ENCODE data around the gene HAUS1. TPM values are rescaled to one million over a fixed set of nuclear protein-coding genes. Genes with fewer than 3 reads are reported as not detected.
A peak's percentile ranks its signal among the peaks of the same experiment; 100 is the strongest.

HAUS1 gene
- polyA plus RNA-seq, 3 donors = 12.1 to 50.4 (median 34.6) TPM

GRCh38 chr18:46061387-46061786, 42.8 kb upstream of the HAUS1 start:
- Mint-ChIP-seq H3K36me3 (peaks cover 4 to 23% of the 10 kb centered on the region in 2 donors), H3K4me1 (peaks cover 39% of the 10 kb centered on the region), H3K9me3 (no peaks in the 10 kb centered on the region), H3K4me3 (no peak overlapping the region), H3K27ac (peak overlapping the region in 4 of 7 donors; percentile 0 to 72 (median 16)), H3K27me3 (ENCODE audit: low read depth in 3 of 3) (peaks cover 0 to 1% (median 0%) of the 10 kb centered on the region in 3 donors)
- WGBS (ENCODE audit: insufficient coverage) = 75% methylated on average over 2 of the region's 3 CpGs
- Histone ChIP-seq H3K4me2 (replicated peaks; ENCODE audit: extremely low read depth, low read length, poor library complexity, severe bottlenecking) (no peak overlapping the region), H3K27ac (ENCODE audit: low read depth in 1 of 2, low read length in 2 of 2) (peak overlapping the region in 1 of 2 donors; percentile 36), H3K9me3 (replicated peaks in 1 of 2; ENCODE audit: control insufficient read depth in 1 of 2, insufficient read depth in 1 of 2, low read length in 2 of 2) (no peaks in the 10 kb centered on the region), H3K4me1 (ENCODE audit: control insufficient read depth in 1 of 2, insufficient read depth in 2 of 2, low read length in 2 of 2) (peaks cover 7 to 13% of the 10 kb centered on the region in 2 donors), H3K9ac (ENCODE audit: insufficient read depth, low read length, poor library complexity, severe bottlenecking) (no peak overlapping the region), H3K79me2 (ENCODE audit: insufficient read depth, low read length) (peaks cover 93% of the 10 kb centered on the region), H3K4me3 (replicated peaks in 1 of 3; ENCODE audit: low read depth in 2 of 3, low read length in 3 of 3) (no peak overlapping the region), H2AFZ (ENCODE audit: insufficient read depth, low read depth, low read length, poor library complexity, severe bottlenecking) (no peak overlapping the region), H3K36me3 (replicated peaks in 1 of 2; ENCODE audit: control insufficient read depth in 1 of 2, insufficient read depth in 2 of 2, low read length in 2 of 2) (no peaks in the 10 kb centered on the region), H3K27me3 (ENCODE audit: control insufficient read depth in 2 of 2, insufficient read depth in 2 of 2, low read length in 2 of 2) (no peaks in the 10 kb centered on the region), H4K20me1 (ENCODE audit: insufficient read depth, low read length) (peaks cover 79% of the 10 kb centered on the region)
- no peak for DNase-seq
- TF ChIP-seq CTCF (IDR thresholded peaks at IDR 0.05) = no peak
- intact Hi-C loops (cut with micrococcal nuclease) = no loop called here

DNA sequence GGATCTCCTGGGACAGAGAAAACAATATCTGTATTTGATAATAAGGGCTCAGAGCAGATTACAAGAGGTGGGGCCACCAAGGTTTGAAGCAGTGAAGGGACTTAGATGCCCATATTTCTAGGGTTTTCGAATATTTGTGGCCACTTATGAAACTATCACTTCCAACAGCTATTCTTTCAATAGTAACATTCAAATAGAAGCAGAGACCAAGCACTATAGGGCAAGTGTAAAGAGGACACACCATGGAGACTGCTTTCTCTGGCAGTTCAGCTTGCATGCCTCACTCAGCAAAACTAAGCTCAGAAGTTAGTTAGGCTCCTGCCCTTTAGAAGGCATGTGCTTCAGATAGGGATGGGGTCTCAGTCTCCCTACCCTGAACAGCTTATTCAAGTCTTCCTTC, 42.4 kb upstream of the HAUS1 start:
- no peaks in the 10 kb centered on the region for H3K36me3 ChIP-seq (replicated peaks in 1 of 2; ENCODE audit: control insufficient read depth in 1 of 2, insufficient read depth in 2 of 2, low read length in 2 of 2)
- H3K9ac ChIP-seq (ENCODE audit: insufficient read depth, low read length, poor library complexity, severe bottlenecking) = no peak overlapping the region
- Mint-ChIP-seq H3K27ac (peak overlapping the region in 3 of 7 donors; percentile 19 to 72 (median 26)), H3K4me3 (no peak overlapping the region), H3K4me1 (peaks cover 39% of the 10 kb centered on the region), H3K36me3 (peaks cover 5 to 24% of the 10 kb centered on the region in 2 donors), H3K27me3 (ENCODE audit: low read depth in 3 of 3) (peaks cover 0 to 1% (median 0%) of the 10 kb centered on the region in 3 donors), H3K9me3 (no peaks in the 10 kb centered on the region)
- no peaks in the 10 kb centered on the region for H3K9me3 ChIP-seq (replicated peaks in 1 of 2; ENCODE audit: control insufficient read depth in 1 of 2, insufficient read depth in 1 of 2, low read length in 2 of 2)
- no peak for DNase-seq
- no peak overlapping the region for H3K4me2 ChIP-seq (replicated peaks; ENCODE audit: extremely low read depth, low read length, poor library complexity, severe bottlenecking)
- TF ChIP-seq CTCF (IDR thresholded peaks at IDR 0.05) = no peak
- H3K4me3 ChIP-seq (replicated peaks in 1 of 3; ENCODE audit: low read depth in 2 of 3, low read length in 3 of 3) = no peak overlapping the region
- H4K20me1 ChIP-seq (ENCODE audit: insufficient read depth, low read length) = peaks cover 79% of the 10 kb centered on the region
- intact Hi-C loops (cut with micrococcal nuclease) = no loop called here
- H3K27ac ChIP-seq (ENCODE audit: low read depth in 1 of 2, low read length in 2 of 2) = peak overlapping the region in 1 of 2 donors; percentile 36
- H3K4me1 ChIP-seq (ENCODE audit: control insufficient read depth in 1 of 2, insufficient read depth in 2 of 2, low read length in 2 of 2) = peaks cover 7 to 13% of the 10 kb centered on the region in 2 donors
- H3K27me3 ChIP-seq (ENCODE audit: control insufficient read depth in 2 of 2, insufficient read depth in 2 of 2, low read length in 2 of 2) = no peaks in the 10 kb centered on the region
- peaks cover 95% of the 10 kb centered on the region for H3K79me2 ChIP-seq (ENCODE audit: insufficient read depth, low read length)
- WGBS (ENCODE audit: insufficient coverage) = no CpG with 5 or more reads among the region's 1 CpG
- H2AFZ ChIP-seq (ENCODE audit: insufficient read depth, low read depth, low read length, poor library complexity, severe bottlenecking) = no peak overlapping the region

All from CD14-positive monocyte (primary cell).